HepG2 (cell line): ENCODE data around the gene GRIK4. TPM values are rescaled to one million over a fixed set of nuclear protein-coding genes. Genes with fewer than 3 reads are reported as not detected.
A peak's percentile ranks its signal among the peaks of the same experiment; 100 is the strongest.

Experiments used
- FOXC1 ChIP-seq: sonication (generic); formaldehyde crosslinking; IDR thresholded peaks from 2 replicates; pipeline ENCODE4 v1.8.0; 2022; ENCODE audit warnings: mild to moderate bottlenecking, missing genetic modification reagents, borderline replicate concordance
- FOXP1 ChIP-seq, 2 experiments: fragments of 450-650 bp in 1 of 2; IDR thresholded peaks; 2 replicates each; pipeline ENCODE4 v1.6.1; 2017 to 2018; ENCODE audit warnings: antibody characterized with exemption in 1 of 2
- GATAD1 ChIP-seq: IDR thresholded peaks from 2 replicates; pipeline ENCODE4 v1.6.1; 2016; ENCODE audit warnings: missing genetic modification reagents, missing compliant biosample characterization
- HNF4A ChIP-seq: sonication (generic); formaldehyde crosslinking; IDR thresholded peaks from 2 replicates; pipeline ENCODE4 v1.4.0; 2020; ENCODE audit warnings: missing genetic modification reagents
- NPAS2 ChIP-seq: sonication (generic); formaldehyde crosslinking; IDR thresholded peaks from 2 replicates; pipeline ENCODE4 v1.8.0; 2022; ENCODE audit warnings: mild to moderate bottlenecking, missing genetic modification reagents, borderline replicate concordance
- NRL ChIP-seq: sonication (generic); formaldehyde crosslinking; IDR thresholded peaks from 2 replicates; pipeline ENCODE4 v1.5.0; 2020; ENCODE audit warnings: missing genetic modification reagents, mild to moderate bottlenecking, moderate library complexity, borderline replicate concordance
- PAX8 ChIP-seq: sonication (generic); formaldehyde crosslinking; IDR thresholded peaks from 2 replicates; pipeline ENCODE4 v1.8.0; 2022; ENCODE audit warnings: mild to moderate bottlenecking, missing genetic modification reagents, borderline replicate concordance
- POGZ ChIP-seq: sonication (generic); formaldehyde crosslinking; IDR thresholded peaks from 2 replicates; pipeline ENCODE4 v1.4.0; 2020; ENCODE audit warnings: mild to moderate bottlenecking, missing genetic modification reagents
- RNF2 ChIP-seq: fragments of 450-650 bp; conservative IDR thresholded peaks from 2 replicates; pipeline ENCODE4 v1.6.1; 2016; ENCODE audit warnings: low read depth
- SYNCRIP ChIP-seq: fragments of 200-400 bp; formaldehyde crosslinking; IDR thresholded peaks from 2 replicates; pipeline ENCODE4 v1.6.1; 2018; ENCODE audit warnings: mild to moderate bottlenecking, low read depth, low read length; ENCODE audit not compliant: insufficient read depth
- TBL1XR1 ChIP-seq: fragments of 150-350 bp; IDR thresholded peaks from 2 replicates; pipeline ENCODE4 v1.6.1; 2014; ENCODE audit warnings: borderline replicate concordance, low read length; ENCODE audit not compliant: partially characterized antibody
- ZFP62 ChIP-seq: sonication (generic); formaldehyde crosslinking; IDR thresholded peaks from 2 replicates; pipeline ENCODE4 v1.4.0; 2020; ENCODE audit warnings: missing genetic modification reagents
- ZMYM3 ChIP-seq: sonication (generic); formaldehyde crosslinking; IDR thresholded peaks from 2 replicates; pipeline ENCODE4 v1.5.1; 2020; ENCODE audit warnings: mild to moderate bottlenecking, missing genetic modification reagents
- ZMYM4 ChIP-seq: sonication (generic); formaldehyde crosslinking; IDR thresholded peaks from 2 replicates; pipeline ENCODE4 v1.8.1; 2023; ENCODE audit warnings: mild to moderate bottlenecking, missing genetic modification reagents
- ZNF260 ChIP-seq: sonication (generic); formaldehyde crosslinking; IDR thresholded peaks from 2 replicates; pipeline ENCODE4 v1.4.0; 2020; ENCODE audit warnings: missing genetic modification reagents, low read depth, mild to moderate bottlenecking, borderline replicate concordance
- ZNF263 ChIP-seq: sonication (generic); formaldehyde crosslinking; IDR thresholded peaks from 2 replicates; pipeline ENCODE4 v1.4.0; 2020; ENCODE audit warnings: missing genetic modification reagents
- ZNF546 ChIP-seq: sonication (generic); formaldehyde crosslinking; conservative IDR thresholded peaks from 2 replicates; pipeline ENCODE4 v1.8.1; 2023; ENCODE audit warnings: mild to moderate bottlenecking, missing genetic modification reagents
- ZNF547 ChIP-seq: sonication (generic); formaldehyde crosslinking; IDR thresholded peaks from 2 replicates; pipeline ENCODE4 v1.5.1; 2020; ENCODE audit warnings: mild to moderate bottlenecking, missing genetic modification reagents
- ZNF724P ChIP-seq: sonication (generic); formaldehyde crosslinking; IDR thresholded peaks from 2 replicates; pipeline ENCODE4 v1.8.0; 2022; ENCODE audit warnings: missing genetic modification reagents, borderline replicate concordance
- ZNF841 ChIP-seq: sonication (generic); formaldehyde crosslinking; IDR thresholded peaks from 2 replicates; pipeline ENCODE4 v1.8.1; 2023; ENCODE audit warnings: missing genetic modification reagents, borderline replicate concordance
- polyA plus RNA-seq, 8 experiments: library from polyadenylated mRNA; depleted of rRNA in 3 of 8; stranded (reverse) in 7 of 8; unstranded in 1 of 8; fragments of >200 nt; fragmentation: Illumina TruSeq in 4 of 8; extraction: Trizol in 4 of 8; gene quantifications; 2 replicates each; pipeline versions ENCODE4 v1.2.1 to v1.2.3, GENCODE V29; 2011 to 2016; ENCODE audit warnings: low read depth in 4 of 8, missing spikeins in 1 of 8, mixed read lengths in 1 of 8; ENCODE audit not compliant: insufficient read depth in 1 of 8
- total RNA-seq, 5 experiments: library from RNA; depleted of rRNA; stranded (reverse); fragments of >200 nt; fragmentation: Illumina TruSeq; extraction: Trizol; gene quantifications; 2 replicates each; pipeline ENCODE4 v1.2.3, GENCODE V29; 2016; ENCODE audit warnings: low read depth in 1 of 5
- TF ChIP-seq, protein P1 (sequence below): sonication (generic); formaldehyde crosslinking; conservative IDR thresholded peaks from 2 replicates; pipeline ENCODE4 v1.4.0; 2020; ENCODE audit warnings: missing genetic modification reagents
- TF ChIP-seq, protein P2 (sequence below): sonication (generic); formaldehyde crosslinking; IDR thresholded peaks from 2 replicates; pipeline ENCODE4 v1.5.0; 2020; ENCODE audit warnings: missing genetic modification reagents
- TF ChIP-seq, protein P3 (sequence below): IDR thresholded peaks from 2 replicates; pipeline ENCODE4 v1.6.1; 2016; ENCODE audit warnings: missing biosample characterization, missing genetic modification reagents, low read depth
- TF ChIP-seq, protein P4 (sequence below): sonication (generic); formaldehyde crosslinking; IDR thresholded peaks from 2 replicates; pipeline ENCODE4 v1.4.0; 2020; ENCODE audit warnings: missing genetic modification reagents

Gene GRIK4
- total and polyA plus RNA-seq, 2 of the 13 experiments (the other 11 are each of a cell fraction or from before 2014, with no cell fraction given): 0.04 to 0.07 TPM

DNA sequence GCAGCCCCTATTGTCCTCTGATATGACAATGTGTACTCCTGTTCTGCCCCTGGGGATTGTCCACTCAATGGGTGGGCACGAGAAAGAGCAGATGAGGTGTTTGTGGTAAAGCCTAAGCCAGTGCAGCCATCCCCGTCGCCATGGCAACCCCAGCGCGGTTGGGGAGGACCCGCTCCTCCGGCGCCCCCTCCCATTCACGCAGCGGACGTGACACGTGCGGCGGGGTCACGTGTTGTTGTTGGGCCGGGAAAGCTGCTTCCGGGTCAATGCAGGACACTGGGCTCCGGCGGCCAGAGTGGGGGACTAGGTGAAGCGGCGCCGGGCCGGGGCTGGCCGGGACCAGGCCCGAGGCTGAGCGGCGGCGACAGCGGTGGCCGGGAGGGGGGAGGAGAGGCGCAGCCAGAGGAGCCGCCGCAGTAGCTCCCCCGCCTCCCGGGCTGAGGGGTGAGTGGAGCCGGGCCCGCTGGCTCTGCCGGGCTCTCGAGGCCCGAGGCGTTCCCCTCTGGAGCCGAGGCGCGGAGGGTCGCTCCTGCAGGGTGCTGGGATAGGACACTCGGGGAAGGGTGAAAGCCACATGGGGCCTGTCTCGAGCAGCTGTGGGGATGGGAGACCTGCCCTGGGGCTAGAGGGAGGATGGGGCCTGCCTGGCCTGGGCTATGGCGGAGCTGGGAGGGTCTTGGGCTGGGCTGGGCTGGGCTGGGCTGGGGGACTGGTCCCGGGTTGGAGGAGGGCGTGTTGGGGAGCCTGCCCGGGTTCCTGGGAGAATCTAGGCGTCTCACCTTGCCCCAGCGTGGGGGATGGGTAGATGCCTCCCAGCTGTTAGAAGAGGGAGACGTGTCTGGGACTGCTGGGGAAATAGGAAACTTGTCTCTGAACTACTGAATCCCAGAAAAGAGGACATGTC, 512.6 kb downstream of the GRIK4 start, which contains the start of gene TBCEL (continued):
- TF ChIP-seq, protein P1, sequence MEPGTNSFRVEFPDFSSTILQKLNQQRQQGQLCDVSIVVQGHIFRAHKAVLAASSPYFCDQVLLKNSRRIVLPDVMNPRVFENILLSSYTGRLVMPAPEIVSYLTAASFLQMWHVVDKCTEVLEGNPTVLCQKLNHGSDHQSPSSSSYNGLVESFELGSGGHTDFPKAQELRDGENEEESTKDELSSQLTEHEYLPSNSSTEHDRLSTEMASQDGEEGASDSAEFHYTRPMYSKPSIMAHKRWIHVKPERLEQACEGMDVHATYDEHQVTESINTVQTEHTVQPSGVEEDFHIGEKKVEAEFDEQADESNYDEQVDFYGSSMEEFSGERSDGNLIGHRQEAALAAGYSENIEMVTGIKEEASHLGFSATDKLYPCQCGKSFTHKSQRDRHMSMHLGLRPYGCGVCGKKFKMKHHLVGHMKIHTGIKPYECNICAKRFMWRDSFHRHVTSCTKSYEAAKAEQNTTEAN (CRISPR knock-in tag): 0 out of 2 replicates have a peak, but pooled peaks have one; percentile 18
- TF ChIP-seq, protein P2, sequence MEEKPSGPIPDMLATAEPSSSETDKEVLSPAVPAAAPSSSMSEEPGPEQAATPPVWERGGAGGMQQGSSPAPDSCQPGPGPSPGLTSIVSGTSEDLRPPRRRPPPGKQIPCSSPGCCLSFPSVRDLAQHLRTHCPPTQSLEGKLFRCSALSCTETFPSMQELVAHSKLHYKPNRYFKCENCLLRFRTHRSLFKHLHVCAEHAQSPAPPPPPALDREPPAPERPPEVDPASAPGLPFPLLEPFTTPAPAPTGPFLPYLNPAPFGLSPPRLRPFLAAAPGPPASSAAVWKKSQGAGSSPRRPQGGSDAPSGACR (CRISPR knock-in tag): peak; percentile 84; the same call in 1 of the 2 replicates
- TF ChIP-seq ZMYM4 (CRISPR knock-in tag) (peak; percentile 92), NPAS2 (CRISPR knock-in tag) (no peak), ZNF260 (CRISPR knock-in tag) (no peak), PAX8 (CRISPR knock-in tag) (no peak), ZNF841 (CRISPR knock-in tag) (no peak), SYNCRIP (no peak), GATAD1 (CRISPR knock-in tag) (peak; percentile 87), FOXP1 (IDR thresholded peaks at IDR 0.05) (no peak), FOXP1 (CRISPR knock-in tag; IDR thresholded peaks at IDR 0.05) (peak; percentile 80), ZNF546 (CRISPR knock-in tag) (0 out of 2 replicates have a peak, but pooled peaks have one; percentile 73), TBL1XR1 (peak; percentile 47), FOXC1 (CRISPR knock-in tag) (peak; percentile 43; the same call in 1 of the 2 replicates), ZNF724P (CRISPR knock-in tag) (peak; percentile 46; the same call in 1 of the 2 replicates), ZFP62 (CRISPR knock-in tag) (no peak), RNF2 (peak; percentile 88), HNF4A (CRISPR knock-in tag) (peak; percentile 32; the same call in 1 of the 2 replicates), POGZ (CRISPR knock-in tag) (peak; percentile 89), NRL (CRISPR knock-in tag) (peak; percentile 45; the same call in 1 of the 2 replicates), ZNF263 (CRISPR knock-in tag) (peak; percentile 76), ZNF547 (CRISPR knock-in tag) (peak; percentile 81), ZMYM3 (0 out of 2 replicates have a peak, but pooled peaks have one; percentile 25)
- TF ChIP-seq, protein P3, sequence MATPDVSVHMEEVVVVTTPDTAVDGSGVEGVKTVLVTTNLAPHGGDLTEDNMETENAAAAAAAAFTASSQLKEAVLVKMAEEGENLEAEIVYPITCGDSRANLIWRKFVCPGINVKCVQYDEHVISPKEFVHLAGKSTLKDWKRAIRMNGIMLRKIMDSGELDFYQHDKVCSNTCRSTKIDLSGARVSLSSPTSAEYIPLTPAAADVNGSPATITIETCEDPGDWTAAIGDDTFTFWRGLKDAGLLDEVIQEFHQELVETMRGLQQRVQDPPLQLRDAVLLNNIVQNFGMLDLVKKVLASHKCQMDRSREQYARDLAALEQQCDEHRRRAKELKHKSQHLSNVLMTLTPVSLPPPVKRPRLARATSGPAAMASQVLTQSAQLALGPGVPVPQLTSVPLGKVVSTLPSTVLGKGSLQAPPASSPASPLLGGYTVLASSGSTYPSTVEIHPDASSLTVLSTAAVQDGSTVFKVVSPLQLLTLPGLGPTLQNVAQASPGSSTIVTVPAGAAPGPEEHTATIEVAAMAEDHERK (CRISPR knock-in tag): peak; percentile 92
- TF ChIP-seq, protein P4, sequence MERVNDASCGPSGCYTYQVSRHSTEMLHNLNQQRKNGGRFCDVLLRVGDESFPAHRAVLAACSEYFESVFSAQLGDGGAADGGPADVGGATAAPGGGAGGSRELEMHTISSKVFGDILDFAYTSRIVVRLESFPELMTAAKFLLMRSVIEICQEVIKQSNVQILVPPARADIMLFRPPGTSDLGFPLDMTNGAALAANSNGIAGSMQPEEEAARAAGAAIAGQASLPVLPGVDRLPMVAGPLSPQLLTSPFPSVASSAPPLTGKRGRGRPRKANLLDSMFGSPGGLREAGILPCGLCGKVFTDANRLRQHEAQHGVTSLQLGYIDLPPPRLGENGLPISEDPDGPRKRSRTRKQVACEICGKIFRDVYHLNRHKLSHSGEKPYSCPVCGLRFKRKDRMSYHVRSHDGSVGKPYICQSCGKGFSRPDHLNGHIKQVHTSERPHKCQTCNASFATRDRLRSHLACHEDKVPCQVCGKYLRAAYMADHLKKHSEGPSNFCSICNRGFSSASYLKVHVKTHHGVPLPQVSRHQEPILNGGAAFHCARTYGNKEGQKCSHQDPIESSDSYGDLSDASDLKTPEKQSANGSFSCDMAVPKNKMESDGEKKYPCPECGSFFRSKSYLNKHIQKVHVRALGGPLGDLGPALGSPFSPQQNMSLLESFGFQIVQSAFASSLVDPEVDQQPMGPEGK (CRISPR knock-in tag): peak; percentile 99
